GM21515 (cell line): ENCODE data around the gene ZNF710.
A peak's percentile ranks its signal among the peaks of the same experiment; 100 is the strongest.
"Not testable (repeated sequence)": the region's sequence is repeated elsewhere in the genome, so short reads cannot be mapped to it uniquely, and the experiment has no call there.

Experiments
- ATAC-seq: cut with Tn5 transposase; IDR thresholded peaks from one replicate; pipeline ENCODE4 v1.9.1; 2021; ENCODE audit not compliant: unreplicated experiment

ZNF710 gene

GRCh38 chr15:90101130-90101968 lies 100.2 kb downstream of the ZNF710 start:
- no peak for ATAC-seq

- ATAC-seq: peak; percentile 63
Observed at GRCh38 chr15:90101969-90102890, 101.1 kb downstream of the ZNF710 start, which contains the start of gene IDH2. Gene IDH2 (minus strand): TSS chr15:90102468. CDS start chr15:90102390, 78 bp downstream.

DNA sequence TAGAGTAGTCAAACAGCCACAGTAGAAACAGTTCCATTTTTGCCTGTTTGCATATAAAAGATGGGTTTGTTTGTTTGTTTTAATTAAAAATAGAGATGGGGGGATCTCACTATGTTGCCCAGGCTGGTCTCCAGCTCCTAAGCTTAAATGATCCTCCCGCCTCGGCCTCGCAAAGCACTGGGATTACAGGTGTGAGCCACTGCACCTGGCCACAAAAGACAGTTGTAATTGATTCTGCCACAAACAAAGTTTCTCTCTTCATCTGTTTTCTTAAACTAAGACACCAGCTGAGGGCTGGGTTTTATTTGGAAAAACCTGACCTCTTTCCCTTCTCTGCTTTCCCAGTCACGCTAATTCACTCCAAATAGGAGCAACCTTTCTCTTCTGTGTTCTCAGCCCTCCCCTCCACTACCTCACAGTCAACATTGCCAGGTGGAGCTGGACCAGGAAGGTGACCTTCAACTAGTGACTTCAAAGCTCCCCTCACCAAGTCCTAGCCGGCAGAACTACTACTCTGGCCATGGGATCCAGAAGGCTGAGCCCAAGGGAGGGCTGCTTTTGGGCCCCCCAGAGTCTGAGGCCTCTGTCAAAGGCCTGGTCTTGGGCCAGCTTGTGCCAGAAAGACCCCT lies 102.7 kb downstream of the ZNF710 start:
- ATAC-seq: no peak

- no peak for ATAC-seq
Observed at GRCh38 chr15:90104551-90104950, 103.4 kb downstream of the ZNF710 start.

GRCh38 chr15:90105521-90105920 lies 104.4 kb downstream of the ZNF710 start:
- no peak for ATAC-seq

GRCh38 chr15:90106522-90107117 lies 105.5 kb downstream of the ZNF710 start:
- ATAC-seq: no peak

DNA sequence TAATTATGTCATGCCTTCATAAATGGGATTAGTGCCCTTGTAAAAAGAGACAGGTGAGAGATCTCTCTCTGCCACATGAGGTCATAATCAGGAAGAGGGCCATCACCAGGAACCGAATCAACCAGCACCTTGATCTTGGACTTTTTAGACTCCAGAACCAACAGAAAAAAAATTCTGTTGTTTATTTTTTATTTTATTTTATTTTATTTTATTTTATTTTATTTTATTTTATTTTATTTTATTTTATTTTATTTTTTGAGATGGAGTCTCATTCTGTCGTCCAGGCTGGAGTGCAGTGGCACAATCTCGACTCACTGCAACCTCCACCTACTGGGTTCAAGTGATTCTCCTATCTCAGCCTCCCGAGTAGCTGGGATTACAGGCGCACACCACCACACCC lies 106.9 kb downstream of the ZNF710 start:
- not testable (repeated sequence) for ATAC-seq

- ATAC-seq: not testable (repeated sequence)
Observed at GRCh38 chr15:90109163-90109751, 108.1 kb downstream of the ZNF710 start.

GRCh38 chr15:90113166-90113565 lies 112.0 kb downstream of the ZNF710 start:
- ATAC-seq: no peak

DNA sequence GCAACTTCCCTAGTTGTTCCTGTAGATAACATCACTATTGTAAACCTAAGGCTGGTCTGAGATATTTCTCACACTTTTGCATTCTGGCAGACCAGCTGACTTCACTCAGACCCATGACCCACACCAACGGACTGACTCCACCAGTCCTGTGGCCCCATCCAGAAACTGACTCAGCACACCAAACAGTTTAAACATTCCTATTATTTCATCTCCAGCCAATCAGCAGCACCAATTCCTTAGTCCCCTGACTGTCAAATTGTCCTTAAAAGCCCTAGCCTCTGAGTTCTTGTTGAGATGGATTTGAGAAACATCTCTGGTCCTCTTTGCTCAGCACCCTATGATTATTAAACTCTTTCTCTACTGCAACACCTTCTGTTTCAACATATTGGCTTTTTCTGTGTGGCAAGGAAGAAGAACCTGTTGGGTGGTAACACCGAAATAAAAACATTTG lies 113.4 kb downstream of the ZNF710 start:
- ATAC-seq: no peak

GRCh38 chr15:90115783-90116182 lies 114.7 kb downstream of the ZNF710 start:
- ATAC-seq: no peak

DNA sequence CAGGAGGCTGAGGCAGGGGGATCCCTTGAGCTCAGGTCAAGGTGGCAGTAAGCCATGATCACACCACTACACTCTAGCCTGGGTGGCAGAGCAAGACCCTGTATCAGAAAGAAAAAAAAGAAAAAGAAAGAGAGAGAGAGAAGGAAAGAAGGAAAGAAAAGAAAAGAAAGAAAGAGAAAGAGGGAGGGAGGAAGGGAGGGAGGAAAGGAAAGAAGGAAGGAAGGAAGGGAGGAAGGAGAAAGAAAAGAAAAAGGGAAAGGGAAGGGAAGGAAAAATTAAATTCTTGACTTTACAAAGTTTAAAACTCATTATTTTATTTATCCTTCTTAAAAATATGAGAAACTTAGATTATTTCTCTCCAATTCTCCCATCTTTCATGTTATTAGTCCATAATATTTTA lies 118.2 kb downstream of the ZNF710 start:
- no peak for ATAC-seq

- no peak for ATAC-seq
Observed at GRCh38 chr15:90121086-90121485, 120.0 kb downstream of the ZNF710 start.

DNA sequence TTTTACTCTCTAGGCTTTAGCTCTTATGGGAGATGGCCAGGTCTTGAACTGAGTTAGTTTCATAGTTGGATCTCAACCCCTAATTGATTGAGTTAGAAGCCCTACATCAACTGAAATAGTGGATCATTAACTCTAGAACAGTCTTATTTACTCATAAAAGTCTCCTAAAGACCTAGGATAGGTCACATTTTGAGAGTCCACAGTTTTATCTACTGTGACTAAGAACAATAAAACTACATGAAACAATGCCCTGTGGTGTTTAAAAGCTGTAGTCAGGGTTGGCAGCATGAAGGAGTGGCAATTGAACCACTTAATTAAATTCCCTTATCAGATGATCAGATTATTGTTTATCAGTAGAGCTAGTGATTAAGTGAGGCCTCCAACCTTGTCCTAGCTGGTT lies 123.4 kb downstream of the ZNF710 start:
- ATAC-seq: no peak

- no peak for ATAC-seq
Observed at GRCh38 chr15:90126022-90126421, 124.9 kb downstream of the ZNF710 start.

DNA sequence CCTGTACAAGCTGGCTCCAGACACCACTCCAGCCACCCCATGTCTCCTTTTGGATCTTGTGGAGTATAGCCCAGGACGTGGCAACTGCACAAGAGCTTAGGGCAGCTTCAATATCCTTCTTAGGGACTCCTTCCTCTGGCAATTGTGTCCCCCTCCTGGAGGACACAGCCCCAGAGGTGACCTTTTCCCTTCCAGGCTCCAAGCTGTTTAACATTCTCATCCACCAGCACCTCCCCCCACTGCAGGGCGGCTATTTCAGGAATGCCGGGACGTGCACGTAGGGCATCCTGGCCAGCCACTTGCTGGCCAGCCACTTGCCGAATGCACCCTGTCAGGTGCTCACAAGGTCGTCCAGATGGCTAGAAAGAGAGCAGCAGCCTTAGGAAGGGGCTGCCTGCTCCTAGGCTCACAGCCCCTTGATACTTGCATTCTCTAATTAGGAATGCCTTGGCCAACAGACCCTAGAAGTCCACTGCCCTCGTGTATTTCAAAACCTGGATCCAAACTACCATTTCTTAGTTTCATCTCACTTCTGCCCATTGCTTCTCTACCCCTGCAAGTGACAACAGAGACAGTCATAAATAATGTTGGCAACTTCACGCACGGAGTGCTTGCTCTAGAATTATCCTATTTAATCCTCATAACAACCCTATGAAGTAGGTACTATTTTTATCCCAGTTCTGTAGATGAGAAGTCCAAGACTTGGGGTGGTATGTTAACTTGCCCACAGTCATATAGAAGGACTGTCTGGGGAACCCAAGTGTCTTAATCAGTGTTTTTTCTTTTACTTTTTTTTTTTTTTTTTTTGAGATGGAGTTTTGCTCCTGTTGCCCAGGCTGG lies 125.7 kb downstream of the ZNF710 start:
- no peak for ATAC-seq

DNA sequence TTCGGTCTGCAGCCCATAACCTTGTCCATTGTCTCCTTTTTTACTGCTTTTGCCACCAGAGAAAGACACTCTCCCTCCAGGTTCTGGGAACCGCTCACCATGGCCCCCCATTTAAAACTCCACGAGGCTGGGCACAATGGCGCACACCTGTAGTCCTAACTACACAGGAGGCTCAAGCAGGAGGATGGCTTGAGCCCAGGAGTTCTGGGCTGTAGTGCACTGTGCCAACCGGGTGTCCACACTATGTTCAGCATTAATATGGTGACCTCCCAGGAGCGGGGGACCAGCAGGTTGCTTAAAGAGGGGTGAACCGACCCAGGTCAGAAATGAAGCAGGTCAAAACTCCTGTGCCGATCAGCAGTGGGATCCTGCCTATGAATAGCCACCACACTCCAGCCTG lies 129.2 kb downstream of the ZNF710 start:
- ATAC-seq: no peak
